HEK293 (cell line): ENCODE results near the gene FTCD.

Experiments used
- CTCF ChIA-PET: fragments of 350-600 bp; formaldehyde crosslinking; extraction: SDS; loops from one replicate; lab custom pipeline; 2021; ENCODE audit warnings: antibody characterized with exemption; lab: Yijun Ruan, JAX
- POLR2A ChIA-PET: fragments of 300-600 bp; formaldehyde crosslinking; extraction: SDS; loops from one replicate; lab custom pipeline; 2020; ENCODE audit warnings: antibody characterized with exemption, inconsistent platforms; lab: Yijun Ruan, JAX
- H3K27ac ChIP-seq: fragments of 200-500 bp; sonication (Bioruptor generic); 2 replicates; pipeline ENCODE4 v1.5.1; 2014; ENCODE audit warnings: low read depth, low read length, control low read depth, inconsistent platforms; ENCODE audit errors: extremely low read depth
- H3K36me3 ChIP-seq, 2 experiments: fragments of 200-500 bp in 1 of 2; sonication (Bioruptor generic) in 1 of 2; 1 replicate in 1 of 2; 2 replicates in 1 of 2; pipeline ENCODE4 v1.5.1; 2014 to 2017; ENCODE audit warnings: inconsistent platforms in 2 of 2, low read length in 2 of 2; ENCODE audit not compliant: control insufficient read depth in 2 of 2, insufficient read depth in 1 of 2
- H3K4me1 ChIP-seq: fragments of 200-500 bp; sonication (Bioruptor generic); 2 replicates; pipeline ENCODE4 v1.5.1; 2014; ENCODE audit warnings: mild to moderate bottlenecking, low read length, inconsistent platforms; ENCODE audit not compliant: control insufficient read depth, insufficient read depth
- H3K4me3 ChIP-seq: 2 replicates; pipeline ENCODE4 v1.5.1; 2011; ENCODE audit warnings: low read depth, mild to moderate bottlenecking, control low read depth, low read length, moderate library complexity
- H3K9me3 ChIP-seq: fragments of 200-500 bp; sonication (Bioruptor generic); 2 replicates; pipeline ENCODE4 v1.5.1; 2014; ENCODE audit warnings: low read depth, low read length, inconsistent platforms; ENCODE audit not compliant: control insufficient read depth, insufficient read depth
- ELK4 ChIP-seq: IDR thresholded peaks from 2 replicates; pipeline ENCODE4 v1.6.1; 2011; ENCODE audit warnings: mild to moderate bottlenecking, low read depth, low read length, borderline replicate concordance
- GLI4 ChIP-seq: fragments of 450-650 bp; formaldehyde crosslinking; IDR thresholded peaks from 2 replicates; pipeline ENCODE4 v1.5.1; 2016; ENCODE audit warnings: missing biosample characterization, missing genetic modification characterization
- KLF10 ChIP-seq: fragments of 450-650 bp; IDR thresholded peaks from 2 replicates; pipeline ENCODE4 v1.5.1; 2018; ENCODE audit warnings: missing biosample characterization, mild to moderate bottlenecking, missing genetic modification characterization
- KLF9 ChIP-seq: fragments of 450-650 bp; formaldehyde crosslinking; IDR thresholded peaks from 2 replicates; pipeline ENCODE4 v1.5.1; 2016; ENCODE audit warnings: missing biosample characterization, missing genetic modification characterization, low read depth
- PRDM6 ChIP-seq: fragments of 450-650 bp; formaldehyde crosslinking; IDR thresholded peaks from 2 replicates; pipeline ENCODE4 v1.5.1; 2017; ENCODE audit warnings: missing biosample characterization, missing genetic modification characterization
- SCRT1 ChIP-seq: fragments of 450-650 bp; formaldehyde crosslinking; IDR thresholded peaks from 2 replicates; pipeline ENCODE4 v1.5.1; 2016; ENCODE audit warnings: missing biosample characterization, missing genetic modification characterization, borderline replicate concordance
- ZEB2 ChIP-seq: fragments of 450-650 bp; formaldehyde crosslinking; IDR thresholded peaks from 2 replicates; pipeline ENCODE4 v1.5.1; 2016; ENCODE audit warnings: missing biosample characterization, missing genetic modification characterization
- ZNF2 ChIP-seq: fragments of 450-650 bp; formaldehyde crosslinking; IDR thresholded peaks from 2 replicates; pipeline ENCODE4 v1.5.1; 2016; ENCODE audit warnings: missing biosample characterization, missing genetic modification characterization
- ZNF292 ChIP-seq: fragments of 450-650 bp; formaldehyde crosslinking; IDR thresholded peaks from 2 replicates; pipeline ENCODE4 v1.5.1; 2016; ENCODE audit warnings: low read depth, missing biosample characterization, missing genetic modification characterization, borderline replicate concordance
- ZNF426 ChIP-seq: fragments of 450-650 bp; formaldehyde crosslinking; IDR thresholded peaks from 2 replicates; pipeline ENCODE4 v1.5.1; 2017; ENCODE audit warnings: missing biosample characterization, missing genetic modification characterization, mild to moderate bottlenecking, inconsistent platforms, moderate library complexity
- ZNF585B ChIP-seq: fragments of 450-650 bp; formaldehyde crosslinking; IDR thresholded peaks from 2 replicates; pipeline ENCODE4 v1.5.1; 2016; ENCODE audit warnings: missing biosample characterization, missing genetic modification characterization
- ZNF776 ChIP-seq: fragments of 450-650 bp; formaldehyde crosslinking; IDR thresholded peaks from 2 replicates; pipeline ENCODE4 v1.5.0; 2017; ENCODE audit warnings: missing biosample characterization, missing genetic modification characterization, borderline replicate concordance
- TF ChIP-seq, protein P1 (sequence below): fragments of 450-650 bp; formaldehyde crosslinking; IDR thresholded peaks from 2 replicates; pipeline ENCODE4 v1.5.1; 2016; ENCODE audit warnings: missing biosample characterization, missing genetic modification characterization
- TF ChIP-seq, protein P2 (sequence below): fragments of 450-650 bp; formaldehyde crosslinking; IDR thresholded peaks from 2 replicates; pipeline ENCODE4 v1.5.1; 2016; ENCODE audit warnings: missing biosample characterization, missing genetic modification characterization, low read depth
- TF ChIP-seq, protein P3 (sequence below): fragments of 450-650 bp; formaldehyde crosslinking; IDR thresholded peaks from 2 replicates; pipeline ENCODE4 v1.5.1; 2016; ENCODE audit warnings: missing biosample characterization, missing genetic modification characterization
- TF ChIP-seq, protein P4 (sequence below): fragments of 450-650 bp; formaldehyde crosslinking; IDR thresholded peaks from 2 replicates; pipeline ENCODE4 v1.5.1; 2016; ENCODE audit warnings: missing biosample characterization, missing genetic modification characterization, low read depth

FTCD gene

GRCh38 chr21:46188226-46189212, 33.1 kb upstream of the FTCD start (continued):
- 0 out of 2 replicates have a peak, but pooled peaks have one; percentile 15 for TF ChIP-seq ZEB2 (tag by site-specific recombination)
- TF ChIP-seq ZNF292 = 0 out of 2 replicates have a peak, but pooled peaks have one; percentile 15

DNA sequence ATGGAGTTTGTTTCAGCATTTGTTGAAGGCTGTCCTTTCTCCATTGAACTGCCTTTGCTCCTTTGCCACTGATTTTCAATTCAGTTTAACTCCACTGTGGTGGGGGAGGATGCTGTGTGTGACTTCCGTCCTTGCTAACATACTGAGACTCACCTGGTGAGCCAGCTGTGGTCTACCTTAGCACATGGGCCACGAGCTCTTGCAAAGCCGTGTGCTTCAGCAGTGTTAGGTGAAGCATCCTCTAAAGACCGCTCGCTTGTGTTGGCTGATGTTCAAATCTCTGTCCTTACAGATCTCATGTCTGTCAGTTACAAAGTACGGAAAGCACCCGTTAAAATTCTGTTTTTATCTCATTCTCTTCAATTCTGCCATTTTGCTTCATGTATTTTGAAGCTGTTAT, 32.4 kb upstream of the FTCD start:
- Histone ChIP-seq H3K36me3 (peaks cover 0 to 14% of the 10 kb centered on the region in 2 experiments; a peak in 1 of 3 replicates), H3K27ac (no peak overlapping the region), H3K4me3 (no peak overlapping the region), H3K4me1 (peaks cover 9% of the 10 kb centered on the region), H3K9me3 (no peaks in the 10 kb centered on the region)
- CTCF ChIA-PET = interaction anchor here (0.6 to 2.0 kb wide), 4 partner anchors 11 to 45 kb away, joined by 4 to 8 read pairs (median 4); no protein-coding TSS in a partner anchor
- TF ChIP-seq SCRT1 = no peak
- TF ChIP-seq ZNF426 (tag by site-specific recombination) = no peak
- TF ChIP-seq, protein P1, sequence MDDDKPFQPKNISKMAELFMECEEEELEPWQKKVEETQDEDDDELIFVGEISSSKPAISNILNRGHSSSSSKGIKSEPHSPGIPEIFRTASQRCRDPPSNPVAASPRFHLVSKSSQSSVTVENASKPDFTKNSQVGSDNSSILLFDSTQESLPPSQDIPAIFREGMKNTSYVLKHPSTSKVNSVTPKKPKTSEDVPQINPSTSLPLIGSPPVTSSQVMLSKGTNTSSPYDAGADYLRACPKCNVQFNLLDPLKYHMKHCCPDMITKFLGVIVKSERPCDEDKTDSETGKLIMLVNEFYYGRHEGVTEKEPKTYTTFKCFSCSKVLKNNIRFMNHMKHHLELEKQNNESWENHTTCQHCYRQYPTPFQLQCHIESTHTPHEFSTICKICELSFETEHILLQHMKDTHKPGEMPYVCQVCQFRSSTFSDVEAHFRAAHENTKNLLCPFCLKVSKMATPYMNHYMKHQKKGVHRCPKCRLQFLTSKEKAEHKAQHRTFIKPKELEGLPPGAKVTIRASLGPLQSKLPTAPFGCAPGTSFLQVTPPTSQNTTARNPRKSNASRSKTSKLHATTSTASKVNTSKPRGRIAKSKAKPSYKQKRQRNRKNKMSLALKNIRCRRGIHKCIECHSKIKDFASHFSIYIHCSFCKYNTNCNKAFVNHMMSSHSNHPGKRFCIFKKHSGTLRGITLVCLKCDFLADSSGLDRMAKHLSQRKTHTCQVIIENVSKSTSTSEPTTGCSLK (tag by site-specific recombination) = no peak
- TF ChIP-seq, protein P2, sequence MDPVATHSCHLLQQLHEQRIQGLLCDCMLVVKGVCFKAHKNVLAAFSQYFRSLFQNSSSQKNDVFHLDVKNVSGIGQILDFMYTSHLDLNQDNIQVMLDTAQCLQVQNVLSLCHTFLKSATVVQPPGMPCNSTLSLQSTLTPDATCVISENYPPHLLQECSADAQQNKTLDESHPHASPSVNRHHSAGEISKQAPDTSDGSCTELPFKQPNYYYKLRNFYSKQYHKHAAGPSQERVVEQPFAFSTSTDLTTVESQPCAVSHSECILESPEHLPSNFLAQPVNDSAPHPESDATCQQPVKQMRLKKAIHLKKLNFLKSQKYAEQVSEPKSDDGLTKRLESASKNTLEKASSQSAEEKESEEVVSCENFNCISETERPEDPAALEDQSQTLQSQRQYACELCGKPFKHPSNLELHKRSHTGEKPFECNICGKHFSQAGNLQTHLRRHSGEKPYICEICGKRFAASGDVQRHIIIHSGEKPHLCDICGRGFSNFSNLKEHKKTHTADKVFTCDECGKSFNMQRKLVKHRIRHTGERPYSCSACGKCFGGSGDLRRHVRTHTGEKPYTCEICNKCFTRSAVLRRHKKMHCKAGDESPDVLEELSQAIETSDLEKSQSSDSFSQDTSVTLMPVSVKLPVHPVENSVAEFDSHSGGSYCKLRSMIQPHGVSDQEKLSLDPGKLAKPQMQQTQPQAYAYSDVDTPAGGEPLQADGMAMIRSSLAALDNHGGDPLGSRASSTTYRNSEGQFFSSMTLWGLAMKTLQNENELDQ (tag by site-specific recombination) = no peak
- TF ChIP-seq ZNF2 (tag by site-specific recombination) = no peak
- no peak for TF ChIP-seq PRDM6 (tag by site-specific recombination)
- TF ChIP-seq, protein P3, sequence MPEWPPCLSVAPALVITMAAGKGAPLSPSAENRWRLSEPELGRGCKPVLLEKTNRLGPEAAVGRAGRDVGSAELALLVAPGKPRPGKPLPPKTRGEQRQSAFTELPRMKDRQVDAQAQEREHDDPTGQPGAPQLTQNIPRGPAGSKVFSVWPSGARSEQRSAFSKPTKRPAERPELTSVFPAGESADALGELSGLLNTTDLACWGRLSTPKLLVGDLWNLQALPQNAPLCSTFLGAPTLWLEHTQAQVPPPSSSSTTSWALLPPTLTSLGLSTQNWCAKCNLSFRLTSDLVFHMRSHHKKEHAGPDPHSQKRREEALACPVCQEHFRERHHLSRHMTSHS (tag by site-specific recombination) = no peak
- TF ChIP-seq ZNF776 = no peak
- no peak for TF ChIP-seq GLI4 (tag by site-specific recombination)
- no peak for TF ChIP-seq ZNF585B (tag by site-specific recombination)
- no peak for TF ChIP-seq ELK4
- no peak for TF ChIP-seq KLF9 (tag by site-specific recombination)
- TF ChIP-seq KLF10 = no peak
- TF ChIP-seq, protein P4, sequence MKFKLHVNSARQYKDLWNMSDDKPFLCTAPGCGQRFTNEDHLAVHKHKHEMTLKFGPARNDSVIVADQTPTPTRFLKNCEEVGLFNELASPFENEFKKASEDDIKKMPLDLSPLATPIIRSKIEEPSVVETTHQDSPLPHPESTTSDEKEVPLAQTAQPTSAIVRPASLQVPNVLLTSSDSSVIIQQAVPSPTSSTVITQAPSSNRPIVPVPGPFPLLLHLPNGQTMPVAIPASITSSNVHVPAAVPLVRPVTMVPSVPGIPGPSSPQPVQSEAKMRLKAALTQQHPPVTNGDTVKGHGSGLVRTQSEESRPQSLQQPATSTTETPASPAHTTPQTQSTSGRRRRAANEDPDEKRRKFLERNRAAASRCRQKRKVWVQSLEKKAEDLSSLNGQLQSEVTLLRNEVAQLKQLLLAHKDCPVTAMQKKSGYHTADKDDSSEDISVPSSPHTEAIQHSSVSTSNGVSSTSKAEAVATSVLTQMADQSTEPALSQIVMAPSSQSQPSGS = no peak
- TF ChIP-seq ZEB2 (tag by site-specific recombination) = no peak
- POLR2A ChIA-PET = interaction anchor here (0.5 kb wide), 1 partner anchor 11 kb away, joined by 3 read pairs; no protein-coding TSS in a partner anchor
